H9 (cell line): ENCODE measurements around the gene TARBP2. TPM values are rescaled to one million over a fixed set of nuclear protein-coding genes. Genes with fewer than 3 reads are reported as not detected.

Source experiments
- DNase-seq: peaks from one replicate; pipeline ENCODE4 v3.0.0-alpha.2; 2017
- H2AFZ ChIP-seq: one replicate; pipeline ENCODE4 v1.6.1; 2013; ENCODE audit warnings: mild to moderate bottlenecking, low read length, control low read depth, moderate library complexity
- H2AK5ac ChIP-seq: 2 replicates; pipeline ENCODE4 v1.6.1; 2013; ENCODE audit warnings: low read length, control low read depth, mixed read lengths; ENCODE audit not compliant: insufficient read length
- H2BK120ac ChIP-seq: one replicate; pipeline ENCODE4 v1.6.1; 2013; ENCODE audit warnings: low read depth, mild to moderate bottlenecking, low read length, control low read depth, inconsistent platforms; ENCODE audit not compliant: poor library complexity, severe bottlenecking
- H2BK12ac ChIP-seq: 2 replicates; pipeline ENCODE4 v1.6.1; 2013; ENCODE audit warnings: low read length, control low read depth, mixed read lengths, low read depth; ENCODE audit not compliant: insufficient read length
- H2BK15ac ChIP-seq: 2 replicates; pipeline ENCODE4 v1.6.1; 2013; ENCODE audit warnings: low read depth, low read length, control low read depth
- H2BK20ac ChIP-seq: one replicate; pipeline ENCODE4 v1.6.1; 2013; ENCODE audit warnings: low read depth, mild to moderate bottlenecking, low read length, control low read depth, inconsistent platforms; ENCODE audit not compliant: poor library complexity, severe bottlenecking
- H2BK5ac ChIP-seq: 2 replicates; pipeline ENCODE4 v1.6.1; 2013; ENCODE audit warnings: low read length, control low read depth, mixed read lengths; ENCODE audit not compliant: insufficient read length
- H3K14ac ChIP-seq: 2 replicates; pipeline ENCODE4 v1.6.1; 2013; ENCODE audit warnings: low read length, control low read depth; ENCODE audit not compliant: insufficient read depth
- H3K18ac ChIP-seq: 2 replicates; pipeline ENCODE4 v1.6.1; 2013; ENCODE audit warnings: low read depth, mild to moderate bottlenecking, mixed read lengths, low read length, control low read depth; ENCODE audit not compliant: insufficient read length
- H3K23ac ChIP-seq: 2 replicates; pipeline ENCODE4 v1.6.1; 2013; ENCODE audit warnings: low read length, control low read depth, mixed read lengths, low read depth; ENCODE audit not compliant: insufficient read length
- H3K23me2 ChIP-seq: 2 replicates; pipeline ENCODE4 v1.6.1; 2013; ENCODE audit warnings: low read depth, mild to moderate bottlenecking, mixed read lengths, low read length, control low read depth; ENCODE audit not compliant: insufficient read length, poor library complexity, severe bottlenecking
- H3K27ac ChIP-seq: 2 replicates; pipeline ENCODE4 v1.5.1; 2013; ENCODE audit warnings: low read length, control low read depth, mixed read lengths, low read depth; ENCODE audit not compliant: insufficient read length
- H3K27me3 ChIP-seq: 2 replicates; pipeline ENCODE4 v1.6.1; 2013; ENCODE audit warnings: low read length, control low read depth, inconsistent platforms; ENCODE audit not compliant: insufficient read depth
- H3K4ac ChIP-seq: 2 replicates; pipeline ENCODE4 v1.6.1; 2013; ENCODE audit warnings: low read depth, mild to moderate bottlenecking, control low read depth, inconsistent platforms, low read length, moderate library complexity
- H3K4me1 ChIP-seq: 2 replicates; pipeline ENCODE4 v1.6.1; 2013; ENCODE audit warnings: low read length, control low read depth, inconsistent platforms; ENCODE audit not compliant: insufficient read depth
- H3K4me2 ChIP-seq: 2 replicates; pipeline ENCODE4 v1.6.1; 2013; ENCODE audit warnings: low read length, control low read depth, mixed read lengths; ENCODE audit not compliant: insufficient read length, insufficient read depth
- H3K56ac ChIP-seq: 2 replicates; pipeline ENCODE4 v1.6.1; 2013; ENCODE audit warnings: low read depth, mild to moderate bottlenecking, mixed read lengths, low read length, control low read depth; ENCODE audit not compliant: insufficient read length
- H3K79me1 ChIP-seq: 2 replicates; pipeline ENCODE4 v1.6.1; 2013; ENCODE audit warnings: low read depth, mild to moderate bottlenecking, moderate library complexity, low read length, control low read depth, inconsistent platforms; ENCODE audit not compliant: insufficient read depth, poor library complexity, severe bottlenecking
- H3K79me2 ChIP-seq: 2 replicates; pipeline ENCODE4 v1.6.1; 2013; ENCODE audit warnings: low read length, control low read depth, inconsistent platforms; ENCODE audit not compliant: insufficient read depth
- H3K9ac ChIP-seq: 2 replicates; pipeline ENCODE4 v1.6.1; 2013; ENCODE audit warnings: low read length, control low read depth, mixed read lengths; ENCODE audit not compliant: insufficient read length; ENCODE audit errors: extremely low read depth
- H3K9me3 ChIP-seq: one replicate; pipeline ENCODE4 v1.6.1; 2013; ENCODE audit warnings: low read depth, low read length, inconsistent platforms; ENCODE audit not compliant: control insufficient read depth
- H3T11ph ChIP-seq: one replicate; pipeline ENCODE4 v1.6.1; 2013; ENCODE audit warnings: mild to moderate bottlenecking, low read length, control low read depth, inconsistent platforms
- H4K20me1 ChIP-seq: one replicate; pipeline ENCODE4 v1.6.1; 2013; ENCODE audit not compliant: control insufficient read depth, insufficient read length, insufficient read depth
- H4K5ac ChIP-seq: 2 replicates; pipeline ENCODE4 v1.6.1; 2013; ENCODE audit warnings: low read depth, mild to moderate bottlenecking, mixed read lengths, low read length, control low read depth; ENCODE audit not compliant: insufficient read length
- H4K8ac ChIP-seq: replicated peaks from 2 replicates; pipeline ENCODE4 v1.6.1; 2013; ENCODE audit warnings: low read length, control low read depth, mixed read lengths, low read depth; ENCODE audit not compliant: insufficient read length
- H4K91ac ChIP-seq: 2 replicates; pipeline ENCODE4 v1.6.1; 2013; ENCODE audit warnings: low read depth, mild to moderate bottlenecking, moderate library complexity, mixed read lengths, low read length, control low read depth; ENCODE audit not compliant: insufficient read length
- H3K27ac Mint-ChIP-seq, 3 experiments: 2 replicates in 2 of 3; 3 replicates in 1 of 3; pipeline ENCODE4 v1.8.0; 2020 to 2021; ENCODE audit warnings: mixed read lengths in 3 of 3, mild to moderate bottlenecking in 1 of 3, moderate library complexity in 1 of 3
- H3K27me3 Mint-ChIP-seq: 2 replicates; pipeline ENCODE4 v1.8.0; 2021; ENCODE audit warnings: low read depth, mild to moderate bottlenecking, moderate library complexity, mixed read lengths
- H3K36me3 Mint-ChIP-seq, 3 experiments: 2 replicates in 2 of 3; 3 replicates in 1 of 3; pipeline ENCODE4 v1.8.0; 2020 to 2021; ENCODE audit warnings: low read depth in 3 of 3, mixed read lengths in 3 of 3; ENCODE audit not compliant: insufficient read depth in 1 of 3
- H3K4me1 Mint-ChIP-seq, 2 experiments: 2 replicates each; pipeline ENCODE4 v1.8.0; 2020; ENCODE audit warnings: mixed read lengths in 2 of 2
- H3K4me3 Mint-ChIP-seq, 2 experiments: 2 replicates in 1 of 2; 3 replicates in 1 of 2; pipeline ENCODE4 v1.8.0; 2020 to 2021; ENCODE audit warnings: mild to moderate bottlenecking in 2 of 2, mixed read lengths in 2 of 2, moderate library complexity in 1 of 2
- H3K9me3 Mint-ChIP-seq, 2 experiments: 2 replicates in 1 of 2; 3 replicates in 1 of 2; pipeline ENCODE4 v1.8.0; 2020; ENCODE audit warnings: mild to moderate bottlenecking in 2 of 2, mixed read lengths in 2 of 2, moderate library complexity in 1 of 2
- CTCF ChIP-seq: fragments of 200-600 bp; sonication (generic); conservative IDR thresholded peaks from 3 replicates; pipeline ENCODE4 v1.8.0; 2021; ENCODE audit warnings: antibody characterized with exemption, mild to moderate bottlenecking
- WGBS: extraction: QIAGEN DNeasy Blood & Tissue Kit; methylation state at CpG from one replicate; pipeline ENCODE4 v1.1.7; 2013; ENCODE audit warnings: missing lambda C conversion rate, low lambda C conversion rate, mixed read lengths; ENCODE audit not compliant: insufficient read length; ENCODE audit errors: extremely low coverage; 5-methylcytosine and 5-hydroxymethylcytosine counted together
- total RNA-seq: library from RNA; stranded (reverse); gene quantifications from 2 replicates; pipeline ENCODE4 v1.2.1, GENCODE V29; 2021

Gene TARBP2
- total RNA-seq, 1 experiment from 2014 or later: 79.2 TPM

- Mint-ChIP-seq H3K36me3 (peaks cover 12 to 43% (median 36%) of the 10 kb centered on the region in 3 experiments; a peak in 6 of 7 replicates), H3K4me1 (no peaks in the 10 kb centered on the region), H3K27ac (no peak overlapping the region), H3K27me3 (no peaks in the 10 kb centered on the region), H3K9me3 (no peaks in the 10 kb centered on the region), H3K4me3 (no peak overlapping the region)
- H2BK20ac ChIP-seq: no peak overlapping the region
- no peaks in the 10 kb centered on the region for H3K79me1 ChIP-seq
- no peak overlapping the region for H3K18ac ChIP-seq
- no peaks in the 10 kb centered on the region for H3K4me1 ChIP-seq
- no peaks in the 10 kb centered on the region for H3K27me3 ChIP-seq
- no peak overlapping the region for H3T11ph ChIP-seq
- H4K8ac ChIP-seq: no peak overlapping the region
- H3K27ac ChIP-seq: no peak overlapping the region
- H3K4ac ChIP-seq: no peak overlapping the region
- H3K14ac ChIP-seq: no peak overlapping the region
- H3K56ac ChIP-seq: no peak overlapping the region
- no peak overlapping the region for H2AK5ac ChIP-seq
- no peaks in the 10 kb centered on the region for H3K79me2 ChIP-seq
- WGBS: no CpG with 5 or more reads among the region's 4 CpGs
- H2AFZ ChIP-seq: no peak overlapping the region
- H3K9me3 ChIP-seq: no peaks in the 10 kb centered on the region
- no peak overlapping the region for H2BK120ac ChIP-seq
- no peak overlapping the region for H4K91ac ChIP-seq
- H3K23ac ChIP-seq: no peak overlapping the region
- no peak overlapping the region for H2BK15ac ChIP-seq
- H2BK12ac ChIP-seq: no peak overlapping the region
- no peak for TF ChIP-seq CTCF
- no peaks in the 10 kb centered on the region for H3K23me2 ChIP-seq
- no peak overlapping the region for H2BK5ac ChIP-seq
- DNase-seq: no peak
- H3K9ac ChIP-seq: no peak overlapping the region
- H4K20me1 ChIP-seq: no peaks in the 10 kb centered on the region
- H4K5ac ChIP-seq: no peak overlapping the region
- H3K4me2 ChIP-seq: no peak overlapping the region
These were observed 29.8 kb downstream of the TARBP2 start for GRCh38 chr12:53530920-53531319.
